Measurements from ENCODE around the gene STRA8.

DNA sequence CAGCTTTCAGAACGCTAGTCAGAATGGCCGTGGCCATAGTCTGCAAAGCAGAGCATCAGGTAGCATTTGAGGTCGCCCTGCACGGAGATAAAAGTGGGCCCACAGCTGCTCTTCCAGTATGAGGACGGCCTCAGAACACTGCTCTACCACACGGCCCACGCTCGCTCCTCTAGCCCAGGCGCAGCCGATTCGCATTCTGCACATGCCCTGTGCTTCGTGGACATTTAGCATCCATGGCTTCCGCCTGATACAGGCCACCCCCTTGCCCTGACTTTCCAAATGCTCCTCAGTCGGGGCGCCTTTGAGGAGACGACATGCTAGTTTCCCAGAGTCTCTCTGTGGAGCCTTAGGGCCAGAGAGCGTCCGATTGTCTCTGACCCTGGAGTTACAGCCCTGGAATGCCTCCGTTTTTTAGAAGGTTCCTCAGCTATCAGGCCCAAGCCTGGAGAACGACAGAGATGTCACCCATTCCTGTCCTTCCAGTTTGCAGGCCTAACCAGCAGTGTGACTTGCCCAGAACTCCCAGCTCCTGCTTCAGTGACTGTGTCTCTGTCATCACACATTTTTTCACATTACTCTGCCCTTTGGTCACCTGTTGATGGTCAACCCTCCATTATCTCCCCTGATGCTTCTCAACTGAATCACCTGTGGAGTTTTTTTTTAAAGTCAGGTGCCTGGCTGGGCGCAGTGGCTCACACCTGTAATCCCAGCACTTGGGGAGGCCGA, 14.3 kb downstream of the STRA8 start:
- TF ChIP-seq CTCF (conservative IDR thresholded peaks at IDR 0.05) (no peak), EZH2 (IDR thresholded peaks at IDR 0.05; ENCODE audit: low read depth) (no peak)

Data from PC-9 (cell line).